HL-60/S4 treated with retinoic acid at 250 ng/mL for 4 days and 3 days (cell line): ENCODE measurements around the gene RASSF3.

Source experiments
- in situ Hi-C: fragments of 300-500 bp; cut with MboI; formaldehyde crosslinking; loops from 2 replicates; pipeline ENCODE4 v1.7.0; 2022; ENCODE audit warnings: low sequenced_read_pairs

The RASSF3 gene

GRCh38 chr12:64667793-64668192 lies 57.5 kb downstream of the RASSF3 start:
- in situ Hi-C loops = no loop called here

- in situ Hi-C loops = no loop called here
Observed at GRCh38 chr12:64669270-64669842, 59.1 kb downstream of the RASSF3 start.

DNA sequence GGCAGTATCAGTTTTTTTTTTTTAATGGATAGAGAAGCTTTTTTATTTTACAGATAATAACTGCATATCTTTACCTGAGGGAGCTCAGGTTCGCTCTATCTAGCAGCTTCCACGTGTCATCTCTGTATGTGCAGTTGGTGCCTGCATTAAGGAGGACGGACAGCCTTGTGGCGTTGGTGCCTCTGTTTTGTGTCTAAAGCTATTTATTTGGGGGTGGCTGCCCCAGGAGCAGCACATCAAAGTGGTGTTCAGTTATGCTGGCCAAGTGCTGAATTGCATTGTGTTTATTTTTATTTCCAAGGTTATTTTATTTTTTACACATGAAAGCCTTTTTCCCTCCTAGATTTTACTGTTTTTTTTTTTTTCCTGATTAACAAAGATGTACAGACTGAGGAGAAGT lies 59.7 kb downstream of the RASSF3 start:
- in situ Hi-C loops = no loop called here

GRCh38 chr12:64670919-64671639 lies 60.8 kb downstream of the RASSF3 start:
- in situ Hi-C loops = no loop called here

DNA sequence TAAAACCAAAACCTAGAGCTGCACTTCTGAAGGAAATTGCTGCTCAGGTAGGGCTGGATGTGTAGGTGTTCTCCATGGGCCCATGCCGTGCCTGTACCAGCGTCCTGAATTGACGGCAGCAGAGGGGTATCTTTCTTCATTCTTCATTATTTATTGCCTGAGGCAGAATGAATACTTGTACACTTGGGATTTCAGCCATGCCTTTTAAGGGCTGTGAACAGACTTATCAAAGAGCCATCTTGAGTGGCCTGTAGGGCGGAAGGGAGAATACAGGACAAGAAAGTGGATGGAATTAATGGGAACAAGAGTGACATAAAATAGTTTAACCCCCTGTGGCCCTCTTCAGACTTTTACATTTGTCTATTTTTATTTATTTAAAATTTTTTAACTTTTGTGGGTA lies 61.4 kb downstream of the RASSF3 start:
- in situ Hi-C loops = no loop called here

DNA sequence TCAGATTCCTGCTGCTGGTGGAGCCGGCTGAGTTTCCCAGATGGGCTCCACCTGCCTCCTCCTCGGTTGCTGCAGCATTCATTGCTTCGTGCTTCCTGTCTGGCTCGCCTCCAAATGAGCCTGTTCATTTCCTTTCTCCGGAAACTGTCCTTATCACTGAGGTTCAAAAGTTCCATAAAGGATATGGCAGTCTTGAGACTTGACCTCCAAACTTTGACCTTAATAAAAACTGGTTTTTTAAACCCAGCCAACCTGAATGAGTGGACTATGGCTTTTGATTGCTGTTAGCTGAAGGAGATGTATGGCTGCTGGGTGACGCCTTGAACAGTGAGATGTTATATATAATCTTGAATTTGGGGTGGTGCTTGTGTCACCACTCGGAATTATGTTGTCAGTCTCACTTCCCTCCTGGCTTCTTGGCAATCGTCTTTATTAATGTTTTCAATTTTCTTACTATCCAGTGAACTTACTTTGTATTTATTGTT lies 62.7 kb downstream of the RASSF3 start:
- in situ Hi-C loops = no loop called here

DNA sequence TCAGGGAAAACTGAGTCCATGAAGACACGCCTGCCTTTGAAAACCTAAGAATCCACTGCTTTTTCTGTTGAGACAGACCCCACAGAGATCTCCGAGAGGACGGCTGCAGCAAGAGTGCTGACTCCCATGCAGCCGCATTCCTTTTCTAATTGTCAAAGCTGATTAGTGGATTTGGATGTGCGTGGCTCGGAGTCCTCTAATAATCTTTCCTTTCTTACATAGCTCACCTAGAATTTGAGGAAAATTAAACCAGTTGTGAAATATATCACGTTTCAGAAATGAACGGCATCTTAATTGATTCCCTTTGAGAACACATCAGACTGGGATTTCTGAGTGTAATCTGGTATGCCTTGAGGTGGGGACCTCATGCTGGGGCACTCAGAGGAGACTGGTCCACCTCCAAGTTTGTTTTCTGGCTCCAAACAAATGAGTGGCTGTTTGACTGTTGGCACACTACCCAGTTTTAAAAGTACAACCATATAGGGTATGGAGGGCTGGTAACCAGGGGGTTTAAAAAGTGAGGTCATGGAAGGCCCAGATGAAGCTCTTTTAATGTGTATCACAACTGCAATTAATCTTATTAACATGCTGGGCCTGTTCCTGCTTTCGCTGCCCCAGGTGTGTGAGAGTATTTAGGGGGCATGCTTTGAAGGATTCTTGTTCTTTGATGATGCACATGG lies 63.3 kb downstream of the RASSF3 start:
- in situ Hi-C loops = no loop called here

DNA sequence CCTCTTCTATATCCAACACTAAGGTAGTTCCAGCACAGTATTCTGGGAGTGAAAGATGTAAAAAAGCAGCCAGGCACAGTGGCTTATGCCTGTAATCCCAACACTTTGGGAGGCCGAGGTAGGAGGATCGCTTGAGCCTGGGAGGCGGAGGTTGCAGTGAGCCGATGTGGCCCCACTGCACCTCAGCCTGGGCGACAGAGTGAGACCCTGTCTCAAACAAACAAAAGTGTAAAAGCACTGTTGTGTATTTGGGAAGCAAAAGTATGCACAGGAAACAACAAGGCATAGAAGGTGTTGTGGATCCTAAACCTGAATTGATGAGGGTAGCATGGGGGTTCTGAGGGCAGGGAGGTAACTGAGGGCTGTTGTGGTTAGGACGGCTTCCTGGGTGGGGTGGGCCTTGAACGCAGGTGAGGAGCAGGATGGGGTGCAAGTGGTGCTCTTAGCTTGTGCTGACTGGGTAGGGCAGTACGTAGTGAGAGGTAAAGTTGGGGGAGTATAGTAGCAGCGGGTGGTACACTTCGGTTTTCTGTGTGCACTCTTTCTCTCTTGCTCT lies 64.2 kb downstream of the RASSF3 start:
- in situ Hi-C loops = no loop called here

DNA sequence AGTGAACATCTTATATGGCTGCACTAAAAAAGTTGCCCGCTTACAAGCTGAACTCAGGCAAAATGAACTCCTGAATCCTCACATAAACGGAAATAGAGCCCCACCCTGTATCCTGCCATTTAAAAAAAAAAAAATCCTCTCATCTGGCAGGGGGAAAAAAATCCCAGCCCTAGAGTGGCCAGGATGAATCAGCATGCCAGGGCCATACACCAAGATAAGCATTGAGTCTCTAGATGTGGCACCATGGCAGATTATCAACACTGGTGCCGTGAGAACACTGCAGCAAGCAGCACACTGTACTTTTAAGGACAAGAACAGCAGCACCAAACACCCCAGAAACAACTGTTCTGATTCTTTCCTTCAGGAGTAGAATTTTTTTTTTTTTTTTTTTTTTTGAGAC lies 65.5 kb downstream of the RASSF3 start:
- in situ Hi-C loops = no loop called here

DNA sequence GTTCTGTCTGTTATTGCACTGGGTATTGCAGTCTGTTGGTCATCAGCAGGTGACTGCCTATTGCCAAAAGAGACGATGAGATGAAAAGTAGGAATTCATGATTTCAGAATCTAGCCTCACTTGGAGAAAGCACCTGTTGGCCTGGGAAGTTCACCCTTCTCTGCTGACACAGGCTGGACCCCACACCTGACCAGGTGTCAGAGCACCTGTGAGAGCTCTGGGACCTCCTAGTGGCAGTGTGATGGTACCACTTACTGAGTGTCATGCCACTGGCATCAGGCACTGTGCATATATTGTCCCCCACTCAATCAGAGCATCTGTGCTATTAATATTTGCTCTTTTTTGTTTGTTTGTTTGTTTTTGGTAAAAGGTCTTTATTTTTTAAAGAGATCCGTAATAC lies 68.0 kb downstream of the RASSF3 start:
- in situ Hi-C loops = no loop called here

DNA sequence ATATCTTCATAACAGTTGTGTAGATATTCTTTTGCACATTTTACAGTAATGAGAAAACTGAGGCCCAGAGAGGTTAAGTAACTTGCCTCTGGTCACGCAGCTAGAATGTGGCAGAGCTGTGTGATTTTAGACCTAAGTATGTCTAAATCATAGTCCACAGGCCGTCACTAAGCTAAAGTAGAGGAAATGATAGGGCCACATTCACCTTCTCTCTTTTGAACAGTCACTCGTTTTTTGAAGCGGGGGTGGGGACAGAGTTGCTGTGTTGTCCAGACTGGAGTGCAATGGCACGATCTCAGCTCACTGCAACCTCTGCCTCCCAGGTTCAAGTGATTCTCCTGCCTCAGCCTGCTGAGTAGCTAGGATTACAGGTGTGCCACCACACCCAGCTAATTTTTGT lies 68.5 kb downstream of the RASSF3 start:
- in situ Hi-C loops = no loop called here

DNA sequence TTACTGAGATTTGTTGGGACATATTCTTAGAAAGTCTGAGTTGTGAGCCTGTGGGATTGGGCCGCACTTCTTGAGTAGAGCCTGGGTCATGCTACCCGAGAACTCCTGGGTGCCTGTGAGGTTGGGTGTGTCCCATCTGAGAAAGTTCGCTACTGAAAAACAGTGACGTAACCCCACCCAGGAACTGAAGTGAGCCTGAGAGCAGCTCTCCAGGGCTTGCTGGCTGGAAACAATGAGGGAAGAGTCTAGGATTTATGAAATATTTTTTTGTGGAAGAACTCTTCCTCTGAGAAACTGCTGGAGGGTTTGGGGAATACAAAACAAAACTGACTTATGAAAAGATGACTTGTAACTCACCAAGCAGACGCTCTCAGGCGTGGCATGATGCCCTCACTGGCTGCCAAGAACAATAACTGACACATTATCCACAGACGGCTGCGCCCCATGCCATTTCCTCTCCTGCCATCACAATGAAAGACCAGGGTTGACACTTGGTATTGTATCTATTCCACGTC lies 69.2 kb downstream of the RASSF3 start:
- in situ Hi-C loops = no loop called here

- in situ Hi-C loops = no loop called here
Observed at GRCh38 chr12:64680235-64680634, 69.9 kb downstream of the RASSF3 start.

DNA sequence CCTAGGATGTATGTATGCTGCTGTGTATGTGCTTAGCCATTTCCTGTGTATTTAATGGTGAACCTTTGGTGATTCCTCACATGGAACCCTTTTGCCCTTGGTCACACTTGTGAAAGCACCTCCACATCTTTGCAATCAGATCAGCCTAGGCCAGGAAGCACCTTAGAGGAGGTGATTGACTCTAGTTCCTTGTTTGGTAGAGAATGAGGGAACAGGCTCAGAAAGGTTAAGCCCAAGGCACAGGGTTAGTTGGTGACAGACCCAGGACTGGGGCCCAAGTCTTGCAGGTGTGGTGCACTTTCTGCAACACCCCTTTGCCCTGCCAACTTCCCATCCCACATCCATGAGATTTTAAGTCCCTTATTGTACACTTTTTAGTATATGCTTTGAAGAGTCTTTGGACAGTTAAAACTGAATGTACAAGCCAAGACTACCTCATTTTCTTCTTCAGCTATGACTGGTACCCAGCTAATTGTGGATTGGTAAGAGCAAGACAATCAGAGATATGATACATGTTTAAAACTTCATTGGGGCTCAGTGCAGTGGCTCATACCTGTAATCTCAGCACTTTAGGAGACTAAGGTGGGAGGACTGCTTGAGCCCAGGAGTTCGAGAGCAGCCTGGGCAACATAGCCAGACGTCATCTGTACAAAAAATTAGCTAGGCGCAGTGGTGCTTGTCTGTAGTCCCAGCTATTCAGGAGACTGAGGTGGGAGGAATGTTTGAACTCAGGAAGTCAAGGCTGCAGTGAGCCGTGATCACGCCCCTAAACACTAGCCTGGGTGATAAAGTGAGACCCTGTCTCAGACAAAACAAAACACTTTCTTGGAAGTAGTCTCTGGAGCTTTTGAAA lies 71.1 kb downstream of the RASSF3 start:
- in situ Hi-C loops = no loop called here

DNA sequence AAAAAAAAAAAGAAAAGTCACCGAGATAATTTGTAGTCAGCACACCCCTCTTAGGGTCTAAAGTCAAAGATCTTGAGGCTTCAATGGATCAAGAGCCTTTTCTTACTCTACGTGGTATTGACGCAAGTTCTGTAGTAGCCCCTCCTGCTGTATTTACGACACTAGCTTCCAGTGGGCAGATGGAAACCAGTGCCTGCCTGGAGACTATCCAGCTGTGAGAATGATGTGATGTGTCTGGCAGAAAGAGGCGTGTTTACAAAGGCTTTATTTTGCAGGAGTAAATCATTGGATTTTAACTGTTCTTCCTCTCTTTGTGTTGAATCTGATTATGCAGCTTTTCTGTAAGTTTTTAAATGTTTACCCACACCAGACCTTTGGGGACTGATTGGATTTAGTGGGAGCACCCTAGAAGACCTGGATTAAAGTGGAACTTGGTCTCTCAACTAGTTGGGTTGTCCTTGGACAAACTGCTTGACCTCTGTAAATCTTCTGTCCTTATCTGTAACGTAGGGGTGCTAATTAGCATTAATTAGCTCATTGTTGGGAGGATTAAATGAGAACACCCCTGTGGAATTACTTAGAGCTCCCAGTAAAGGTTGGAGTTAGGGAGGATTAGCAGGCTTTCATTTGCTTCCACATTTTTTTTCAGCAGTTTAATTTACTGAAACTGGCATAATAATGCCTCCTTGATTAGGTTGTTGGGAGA lies 72.4 kb downstream of the RASSF3 start:
- in situ Hi-C loops = no loop called here

GRCh38 chr12:64683816-64684543 lies 73.7 kb downstream of the RASSF3 start:
- in situ Hi-C loops = no loop called here

DNA sequence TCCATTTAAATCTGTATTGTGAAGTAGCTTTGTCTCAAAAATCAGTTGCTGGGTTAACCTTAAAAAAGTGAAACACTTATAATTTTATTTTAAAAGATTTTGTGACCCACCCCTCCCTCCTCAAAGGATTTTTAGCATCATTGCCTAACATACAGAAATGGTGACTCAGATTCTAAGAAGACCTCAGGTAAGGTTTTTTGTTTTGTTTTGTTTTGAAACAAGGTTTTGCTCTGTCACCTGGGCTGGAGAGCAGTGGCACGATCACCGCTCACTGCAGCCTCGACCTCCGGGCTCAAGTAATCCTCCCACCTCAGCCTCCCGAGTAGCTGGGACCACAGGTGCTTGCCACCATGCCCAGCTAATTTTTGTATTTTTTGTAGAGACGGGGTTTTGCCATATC lies 74.8 kb downstream of the RASSF3 start:
- in situ Hi-C loops = no loop called here

GRCh38 chr12:64685605-64686004 lies 75.3 kb downstream of the RASSF3 start:
- in situ Hi-C loops = no loop called here

DNA sequence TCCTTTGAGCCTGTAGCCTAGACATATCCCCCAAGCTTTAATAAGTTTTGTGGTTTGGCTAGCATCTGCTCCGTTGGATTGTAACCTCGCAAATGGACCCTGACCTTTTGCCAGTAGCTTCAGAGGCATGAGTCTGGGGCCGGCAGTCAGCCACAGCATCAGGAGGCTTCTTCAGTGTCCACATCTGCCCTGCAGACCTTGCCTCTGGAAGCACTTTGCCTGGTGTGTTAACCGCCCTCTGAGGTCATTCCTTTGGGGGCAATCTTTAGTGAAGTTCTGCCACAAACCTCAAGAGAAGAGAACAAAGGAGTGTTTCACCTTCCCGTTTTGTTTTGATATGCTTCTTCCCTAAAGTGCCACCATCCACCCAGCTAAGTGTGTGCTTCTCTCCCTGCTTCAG lies 77.5 kb downstream of the RASSF3 start:
- in situ Hi-C loops = no loop called here
